WTC11 (cell line): ENCODE results near the gene RPS6KL1. TPM values are rescaled to one million over a fixed set of nuclear protein-coding genes. Genes with fewer than 3 reads are reported as not detected.

Source experiments
- ATAC-seq: fragments of 200-7000 bp; cut with Tn5 transposase; 2 replicates; pipeline ENCODE4 v1.10.0; 2021; ENCODE audit warnings: mild to moderate bottlenecking, moderate library complexity
- CTCF ChIA-PET: fragments of 300-600 bp; sonication (Branson Sonifier 250); formaldehyde crosslinking; loops from one replicate; lab custom pipeline; 2021; ENCODE audit warnings: antibody characterized with exemption; lab: Charles Lee
- POLR2A ChIA-PET: fragments of 350-600 bp; sonication (Branson Sonifier 250); formaldehyde crosslinking; loops from one replicate; lab custom pipeline; 2021; ENCODE audit warnings: antibody characterized with exemption; lab: Charles Lee
- DNase-seq: peaks from one replicate; pipeline ENCODE4 v3.0.0; 2021; ENCODE audit warnings: low spot score
- H3K27ac Mint-ChIP-seq: 2 replicates; pipeline ENCODE4 v1.8.0; 2021; ENCODE audit warnings: mixed read lengths
- H3K27me3 Mint-ChIP-seq: 2 replicates; pipeline ENCODE4 v1.8.0; 2021; ENCODE audit warnings: low read depth, mild to moderate bottlenecking, moderate library complexity, mixed read lengths
- H3K36me3 Mint-ChIP-seq: 2 replicates; pipeline ENCODE4 v1.8.0; 2021; ENCODE audit warnings: mixed read lengths
- H3K4me1 Mint-ChIP-seq: 2 replicates; pipeline ENCODE4 v1.8.0; 2022; ENCODE audit warnings: mixed read lengths
- H3K4me3 Mint-ChIP-seq: 2 replicates; pipeline ENCODE4 v1.8.0; 2021; ENCODE audit warnings: mild to moderate bottlenecking, moderate library complexity, mixed read lengths
- H3K9me3 Mint-ChIP-seq: 2 replicates; pipeline ENCODE4 v1.8.0; 2021; ENCODE audit warnings: mixed read lengths
- ATF1 ChIP-seq: sonication (generic); formaldehyde crosslinking; IDR thresholded peaks from 2 replicates; pipeline ENCODE4 v1.8.1; 2023; ENCODE audit warnings: mild to moderate bottlenecking, moderate library complexity, missing genetic modification reagents
- CBFB ChIP-seq: sonication (generic); formaldehyde crosslinking; IDR thresholded peaks from 2 replicates; pipeline ENCODE4 v1.8.1; 2022; ENCODE audit warnings: mild to moderate bottlenecking, low read depth, missing genetic modification reagents
- CDX4 ChIP-seq: fragments of 250-450 bp; sonication (Bioruptor Pico); IDR thresholded peaks from 2 replicates; pipeline ENCODE4 v1.9.0; 2021; ENCODE audit warnings: moderate library complexity, mild to moderate bottlenecking, inconsistent platforms, borderline replicate concordance
- CREM ChIP-seq: sonication (generic); formaldehyde crosslinking; IDR thresholded peaks from 2 replicates; pipeline ENCODE4 v1.8.1; 2022; ENCODE audit warnings: mild to moderate bottlenecking, missing genetic modification reagents, moderate library complexity
- ESRRA ChIP-seq: sonication (generic); formaldehyde crosslinking; IDR thresholded peaks from 2 replicates; pipeline ENCODE4 v1.8.1; 2022; ENCODE audit warnings: mild to moderate bottlenecking, missing genetic modification reagents, borderline replicate concordance
- ETV6 ChIP-seq: sonication (generic); formaldehyde crosslinking; IDR thresholded peaks from 2 replicates; pipeline ENCODE4 v1.8.1; 2022; ENCODE audit warnings: mild to moderate bottlenecking, missing genetic modification reagents
- GABPB1 ChIP-seq: sonication (generic); formaldehyde crosslinking; IDR thresholded peaks from 2 replicates; pipeline ENCODE4 v1.8.1; 2023; ENCODE audit warnings: mild to moderate bottlenecking, missing genetic modification reagents
- JUN ChIP-seq: sonication (generic); formaldehyde crosslinking; IDR thresholded peaks from 2 replicates; pipeline ENCODE4 v1.8.0; 2023; ENCODE audit warnings: mild to moderate bottlenecking, missing genetic modification reagents
- KAT7 ChIP-seq: sonication (generic); formaldehyde crosslinking; IDR thresholded peaks from 2 replicates; pipeline ENCODE4 v1.8.1; 2023; ENCODE audit warnings: missing genetic modification reagents, mild to moderate bottlenecking, borderline replicate concordance
- RELA ChIP-seq: sonication (generic); formaldehyde crosslinking; IDR thresholded peaks from 2 replicates; pipeline ENCODE4 v1.8.1; 2022; ENCODE audit warnings: missing genetic modification reagents, mild to moderate bottlenecking, borderline replicate concordance
- SMAD4 ChIP-seq: sonication (generic); formaldehyde crosslinking; IDR thresholded peaks from 2 replicates; pipeline ENCODE4 v1.8.0; 2022; ENCODE audit warnings: mild to moderate bottlenecking, missing genetic modification reagents
- SP1 ChIP-seq: sonication (generic); formaldehyde crosslinking; conservative IDR thresholded peaks from 2 replicates; pipeline ENCODE4 v1.8.1; 2022; ENCODE audit warnings: missing genetic modification reagents
- TEAD1 ChIP-seq: sonication (generic); formaldehyde crosslinking; IDR thresholded peaks from 2 replicates; pipeline ENCODE4 v1.8.0; 2022; ENCODE audit warnings: mild to moderate bottlenecking, missing genetic modification reagents
- TP53 ChIP-seq: sonication (generic); formaldehyde crosslinking; IDR thresholded peaks from 2 replicates; pipeline ENCODE4 v1.8.1; 2023; ENCODE audit warnings: mild to moderate bottlenecking, missing genetic modification reagents
- ZNF232 ChIP-seq: sonication (generic); formaldehyde crosslinking; IDR thresholded peaks from 2 replicates; pipeline ENCODE4 v1.8.0; 2022; ENCODE audit warnings: mild to moderate bottlenecking, missing genetic modification reagents
- ZNF263 ChIP-seq: sonication (generic); formaldehyde crosslinking; IDR thresholded peaks from 2 replicates; pipeline ENCODE4 v1.8.1; 2022; ENCODE audit warnings: low read depth, mild to moderate bottlenecking, moderate library complexity, missing genetic modification reagents
- ZNF317 ChIP-seq: sonication (generic); formaldehyde crosslinking; IDR thresholded peaks from 2 replicates; pipeline ENCODE4 v1.8.1; 2023; ENCODE audit warnings: low read depth, mild to moderate bottlenecking, moderate library complexity, missing genetic modification reagents, borderline replicate concordance
- total RNA-seq: library from RNA; stranded (reverse); gene quantifications from 3 replicates; pipeline ENCODE4 v1.2.3, GENCODE V29; 2021
- TF ChIP-seq, protein P1 (sequence below): fragments of 200-600 bp; IDR thresholded peaks from 2 replicates; pipeline ENCODE4 v1.8.0; 2022; ENCODE audit warnings: antibody characterized with exemption
- TF ChIP-seq, protein P2 (sequence below): sonication (generic); formaldehyde crosslinking; IDR thresholded peaks from 2 replicates; pipeline ENCODE4 v1.8.1; 2022; ENCODE audit warnings: low read depth, missing genetic modification reagents, borderline replicate concordance
- TF ChIP-seq, protein P3 (sequence below): sonication (generic); formaldehyde crosslinking; IDR thresholded peaks from 2 replicates; pipeline ENCODE4 v1.8.0; 2022; ENCODE audit warnings: mild to moderate bottlenecking, missing genetic modification reagents
- TF ChIP-seq, protein P4 (sequence below): sonication (generic); formaldehyde crosslinking; IDR thresholded peaks from 2 replicates; pipeline ENCODE4 v1.8.0; 2023; ENCODE audit warnings: missing genetic modification reagents, mild to moderate bottlenecking, borderline replicate concordance
- TF ChIP-seq, protein P5 (sequence below): sonication (generic); formaldehyde crosslinking; IDR thresholded peaks from 2 replicates; pipeline ENCODE4 v1.8.1; 2023; ENCODE audit warnings: mild to moderate bottlenecking, missing genetic modification reagents, moderate library complexity
- TF ChIP-seq, protein P6 (sequence below): sonication (generic); formaldehyde crosslinking; IDR thresholded peaks from 2 replicates; pipeline ENCODE4 v1.8.1; 2023; ENCODE audit warnings: mild to moderate bottlenecking, moderate library complexity, missing genetic modification reagents

The RPS6KL1 gene
- total RNA-seq, 1 experiment from 2014 or later: 10.6 TPM

DNA sequence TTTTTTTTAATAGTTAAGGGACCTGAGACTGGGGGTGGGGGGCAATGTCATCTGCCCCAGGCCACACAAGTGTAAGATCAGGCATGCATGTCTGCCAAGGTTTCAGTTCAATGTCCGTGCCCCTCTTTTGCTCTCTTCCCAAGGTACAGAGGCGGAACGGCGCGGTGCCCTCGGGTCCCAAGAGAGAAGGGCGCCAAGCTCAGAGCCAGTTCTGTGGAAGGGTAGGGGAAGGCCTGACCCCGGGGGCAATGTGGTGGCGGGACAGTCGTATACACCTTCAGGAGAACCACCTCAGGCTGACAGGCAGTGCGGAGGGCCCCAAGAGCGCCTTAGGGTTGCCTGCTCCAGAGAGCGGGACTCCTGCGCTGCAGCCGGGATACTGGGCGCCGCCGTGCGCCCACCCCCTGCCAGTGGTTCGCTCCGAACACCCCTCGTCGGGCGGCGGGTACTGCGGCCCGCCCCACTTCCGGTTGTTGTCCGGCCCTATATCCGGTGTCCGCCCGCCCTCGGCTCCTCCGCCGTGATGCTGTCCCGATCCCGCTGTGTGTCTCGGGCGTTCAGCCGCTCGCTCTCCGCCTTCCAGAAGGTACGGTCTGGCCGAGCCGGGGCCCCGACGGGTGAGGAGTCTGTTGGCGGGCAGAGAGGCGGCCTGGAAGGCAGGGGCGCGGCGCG is 41.5 kb downstream of the RPS6KL1 start, which contains the start of gene DLST:
TSS of gene DLST (plus strand) at position 486 of the 672 bp plus-strand sequence. CDS start at position 524, 38 bp downstream.
- Mint-ChIP-seq H3K4me3 (peak within 1 kb of the TSS; percentile 100), H3K36me3 (peaks cover 5% of the 10 kb centered on the region), H3K27ac (peak within 1 kb of the TSS; percentile 98), H3K27me3 (no peaks in the 10 kb centered on the region), H3K4me1 (peaks cover 51% of the 10 kb centered on the region), H3K9me3 (no peaks in the 10 kb centered on the region)
- POLR2A ChIA-PET: interaction anchor here (0.6 to 0.9 kb wide), 3 partner anchors 106 to 674 kb away, joined by 3 to 5 read pairs (median 3); no protein-coding TSS in a partner anchor
- ATAC-seq (peak; percentile 83), DNase-seq (peak; percentile 89)
- CTCF ChIA-PET: interaction anchor here (0.6 to 9.6 kb wide), 5 partner anchors 11 to 207 kb away, joined by 3 to 133 read pairs (median 5); no protein-coding TSS in a partner anchor
- TF ChIP-seq SP1 (CRISPR knock-in tag) (peak; percentile 81), ESRRA (CRISPR knock-in tag) (peak; percentile 83; the same call in 1 of the 2 replicates), ATF1 (CRISPR knock-in tag) (0 out of 2 replicates have a peak, but pooled peaks have one; percentile 38), JUN (no peak), ZNF232 (CRISPR knock-in tag) (peak; percentile 73), ZNF263 (CRISPR knock-in tag) (0 out of 2 replicates have a peak, but pooled peaks have one; percentile 51), CDX4 (no peak), ZNF317 (CRISPR knock-in tag) (peak; percentile 29; the same call in 1 of the 2 replicates), TEAD1 (CRISPR knock-in tag) (peak; percentile 65), ETV6 (CRISPR knock-in tag) (peak; percentile 77; the same call in 1 of the 2 replicates), KAT7 (CRISPR knock-in tag) (0 out of 2 replicates have a peak, but pooled peaks have one; percentile 94), CBFB (CRISPR knock-in tag) (no peak), TP53 (CRISPR knock-in tag) (peak; percentile 66; the same call in 1 of the 2 replicates), SMAD4 (CRISPR knock-in tag) (no peak), GABPB1 (peak; percentile 85), RELA (CRISPR knock-in tag) (no peak), CREM (CRISPR knock-in tag) (0 out of 2 replicates have a peak, but pooled peaks have one; percentile 56)
- TF ChIP-seq, protein P1, sequence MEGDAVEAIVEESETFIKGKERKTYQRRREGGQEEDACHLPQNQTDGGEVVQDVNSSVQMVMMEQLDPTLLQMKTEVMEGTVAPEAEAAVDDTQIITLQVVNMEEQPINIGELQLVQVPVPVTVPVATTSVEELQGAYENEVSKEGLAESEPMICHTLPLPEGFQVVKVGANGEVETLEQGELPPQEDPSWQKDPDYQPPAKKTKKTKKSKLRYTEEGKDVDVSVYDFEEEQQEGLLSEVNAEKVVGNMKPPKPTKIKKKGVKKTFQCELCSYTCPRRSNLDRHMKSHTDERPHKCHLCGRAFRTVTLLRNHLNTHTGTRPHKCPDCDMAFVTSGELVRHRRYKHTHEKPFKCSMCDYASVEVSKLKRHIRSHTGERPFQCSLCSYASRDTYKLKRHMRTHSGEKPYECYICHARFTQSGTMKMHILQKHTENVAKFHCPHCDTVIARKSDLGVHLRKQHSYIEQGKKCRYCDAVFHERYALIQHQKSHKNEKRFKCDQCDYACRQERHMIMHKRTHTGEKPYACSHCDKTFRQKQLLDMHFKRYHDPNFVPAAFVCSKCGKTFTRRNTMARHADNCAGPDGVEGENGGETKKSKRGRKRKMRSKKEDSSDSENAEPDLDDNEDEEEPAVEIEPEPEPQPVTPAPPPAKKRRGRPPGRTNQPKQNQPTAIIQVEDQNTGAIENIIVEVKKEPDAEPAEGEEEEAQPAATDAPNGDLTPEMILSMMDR: no peak
- TF ChIP-seq, protein P2, sequence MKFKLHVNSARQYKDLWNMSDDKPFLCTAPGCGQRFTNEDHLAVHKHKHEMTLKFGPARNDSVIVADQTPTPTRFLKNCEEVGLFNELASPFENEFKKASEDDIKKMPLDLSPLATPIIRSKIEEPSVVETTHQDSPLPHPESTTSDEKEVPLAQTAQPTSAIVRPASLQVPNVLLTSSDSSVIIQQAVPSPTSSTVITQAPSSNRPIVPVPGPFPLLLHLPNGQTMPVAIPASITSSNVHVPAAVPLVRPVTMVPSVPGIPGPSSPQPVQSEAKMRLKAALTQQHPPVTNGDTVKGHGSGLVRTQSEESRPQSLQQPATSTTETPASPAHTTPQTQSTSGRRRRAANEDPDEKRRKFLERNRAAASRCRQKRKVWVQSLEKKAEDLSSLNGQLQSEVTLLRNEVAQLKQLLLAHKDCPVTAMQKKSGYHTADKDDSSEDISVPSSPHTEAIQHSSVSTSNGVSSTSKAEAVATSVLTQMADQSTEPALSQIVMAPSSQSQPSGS: no peak
- TF ChIP-seq, protein P3, sequence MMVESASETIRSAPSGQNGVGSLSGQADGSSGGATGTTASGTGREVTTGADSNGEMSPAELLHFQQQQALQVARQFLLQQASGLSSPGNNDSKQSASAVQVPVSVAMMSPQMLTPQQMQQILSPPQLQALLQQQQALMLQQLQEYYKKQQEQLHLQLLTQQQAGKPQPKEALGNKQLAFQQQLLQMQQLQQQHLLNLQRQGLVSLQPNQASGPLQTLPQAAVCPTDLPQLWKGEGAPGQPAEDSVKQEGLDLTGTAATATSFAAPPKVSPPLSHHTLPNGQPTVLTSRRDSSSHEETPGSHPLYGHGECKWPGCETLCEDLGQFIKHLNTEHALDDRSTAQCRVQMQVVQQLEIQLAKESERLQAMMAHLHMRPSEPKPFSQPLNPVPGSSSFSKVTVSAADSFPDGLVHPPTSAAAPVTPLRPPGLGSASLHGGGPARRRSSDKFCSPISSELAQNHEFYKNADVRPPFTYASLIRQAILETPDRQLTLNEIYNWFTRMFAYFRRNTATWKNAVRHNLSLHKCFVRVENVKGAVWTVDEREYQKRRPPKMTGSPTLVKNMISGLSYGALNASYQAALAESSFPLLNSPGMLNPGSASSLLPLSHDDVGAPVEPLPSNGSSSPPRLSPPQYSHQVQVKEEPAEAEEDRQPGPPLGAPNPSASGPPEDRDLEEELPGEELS (CRISPR knock-in tag): peak; percentile 46; the same call in 1 of the 2 replicates
- TF ChIP-seq, protein P4, sequence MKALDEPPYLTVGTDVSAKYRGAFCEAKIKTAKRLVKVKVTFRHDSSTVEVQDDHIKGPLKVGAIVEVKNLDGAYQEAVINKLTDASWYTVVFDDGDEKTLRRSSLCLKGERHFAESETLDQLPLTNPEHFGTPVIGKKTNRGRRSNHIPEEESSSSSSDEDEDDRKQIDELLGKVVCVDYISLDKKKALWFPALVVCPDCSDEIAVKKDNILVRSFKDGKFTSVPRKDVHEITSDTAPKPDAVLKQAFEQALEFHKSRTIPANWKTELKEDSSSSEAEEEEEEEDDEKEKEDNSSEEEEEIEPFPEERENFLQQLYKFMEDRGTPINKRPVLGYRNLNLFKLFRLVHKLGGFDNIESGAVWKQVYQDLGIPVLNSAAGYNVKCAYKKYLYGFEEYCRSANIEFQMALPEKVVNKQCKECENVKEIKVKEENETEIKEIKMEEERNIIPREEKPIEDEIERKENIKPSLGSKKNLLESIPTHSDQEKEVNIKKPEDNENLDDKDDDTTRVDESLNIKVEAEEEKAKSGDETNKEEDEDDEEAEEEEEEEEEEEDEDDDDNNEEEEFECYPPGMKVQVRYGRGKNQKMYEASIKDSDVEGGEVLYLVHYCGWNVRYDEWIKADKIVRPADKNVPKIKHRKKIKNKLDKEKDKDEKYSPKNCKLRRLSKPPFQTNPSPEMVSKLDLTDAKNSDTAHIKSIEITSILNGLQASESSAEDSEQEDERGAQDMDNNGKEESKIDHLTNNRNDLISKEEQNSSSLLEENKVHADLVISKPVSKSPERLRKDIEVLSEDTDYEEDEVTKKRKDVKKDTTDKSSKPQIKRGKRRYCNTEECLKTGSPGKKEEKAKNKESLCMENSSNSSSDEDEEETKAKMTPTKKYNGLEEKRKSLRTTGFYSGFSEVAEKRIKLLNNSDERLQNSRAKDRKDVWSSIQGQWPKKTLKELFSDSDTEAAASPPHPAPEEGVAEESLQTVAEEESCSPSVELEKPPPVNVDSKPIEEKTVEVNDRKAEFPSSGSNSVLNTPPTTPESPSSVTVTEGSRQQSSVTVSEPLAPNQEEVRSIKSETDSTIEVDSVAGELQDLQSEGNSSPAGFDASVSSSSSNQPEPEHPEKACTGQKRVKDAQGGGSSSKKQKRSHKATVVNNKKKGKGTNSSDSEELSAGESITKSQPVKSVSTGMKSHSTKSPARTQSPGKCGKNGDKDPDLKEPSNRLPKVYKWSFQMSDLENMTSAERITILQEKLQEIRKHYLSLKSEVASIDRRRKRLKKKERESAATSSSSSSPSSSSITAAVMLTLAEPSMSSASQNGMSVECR (CRISPR knock-in tag): peak; percentile 74; the same call in 1 of the 2 replicates
- TF ChIP-seq, protein P5, sequence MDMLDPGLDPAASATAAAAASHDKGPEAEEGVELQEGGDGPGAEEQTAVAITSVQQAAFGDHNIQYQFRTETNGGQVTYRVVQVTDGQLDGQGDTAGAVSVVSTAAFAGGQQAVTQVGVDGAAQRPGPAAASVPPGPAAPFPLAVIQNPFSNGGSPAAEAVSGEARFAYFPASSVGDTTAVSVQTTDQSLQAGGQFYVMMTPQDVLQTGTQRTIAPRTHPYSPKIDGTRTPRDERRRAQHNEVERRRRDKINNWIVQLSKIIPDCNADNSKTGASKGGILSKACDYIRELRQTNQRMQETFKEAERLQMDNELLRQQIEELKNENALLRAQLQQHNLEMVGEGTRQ (CRISPR knock-in tag): peak; percentile 31; the same call in 1 of the 2 replicates
- TF ChIP-seq, protein P6, sequence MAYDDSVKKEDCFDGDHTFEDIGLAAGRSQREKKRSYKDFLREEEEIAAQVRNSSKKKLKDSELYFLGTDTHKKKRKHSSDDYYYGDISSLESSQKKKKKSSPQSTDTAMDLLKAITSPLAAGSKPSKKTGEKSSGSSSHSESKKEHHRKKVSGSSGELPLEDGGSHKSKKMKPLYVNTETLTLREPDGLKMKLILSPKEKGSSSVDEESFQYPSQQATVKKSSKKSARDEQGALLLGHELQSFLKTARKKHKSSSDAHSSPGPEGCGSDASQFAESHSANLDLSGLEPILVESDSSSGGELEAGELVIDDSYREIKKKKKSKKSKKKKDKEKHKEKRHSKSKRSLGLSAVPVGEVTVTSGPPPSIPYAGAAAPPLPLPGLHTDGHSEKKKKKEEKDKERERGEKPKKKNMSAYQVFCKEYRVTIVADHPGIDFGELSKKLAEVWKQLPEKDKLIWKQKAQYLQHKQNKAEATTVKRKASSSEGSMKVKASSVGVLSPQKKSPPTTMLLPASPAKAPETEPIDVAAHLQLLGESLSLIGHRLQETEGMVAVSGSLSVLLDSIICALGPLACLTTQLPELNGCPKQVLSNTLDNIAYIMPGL (CRISPR knock-in tag): peak; percentile 90
